Stimulated activated naive CD8-positive, alpha-beta T cell treated with anti-CD3 and anti-CD28 coated beads, Interleukin-15, Interleukin-2, amounts not matched to agents 100 ng/mL and 50 ng/mL, for 24 hours (primary cell): ENCODE results near the gene METRN.
"Not testable (repeated sequence)": the region's sequence is repeated elsewhere in the genome, so short reads cannot be mapped to it uniquely, and the experiment has no call there.

Source experiments
- H3K27ac Mint-ChIP-seq: one replicate; pipeline ENCODE4 v1.8.0; 2021; ENCODE audit warnings: mild to moderate bottlenecking, mixed read lengths
- H3K27me3 Mint-ChIP-seq: one replicate; pipeline ENCODE4 v1.8.0; 2021; ENCODE audit warnings: mixed read lengths
- H3K36me3 Mint-ChIP-seq: one replicate; pipeline ENCODE4 v1.8.0; 2021; ENCODE audit warnings: low read depth, mixed read lengths
- H3K4me1 Mint-ChIP-seq: one replicate; pipeline ENCODE4 v1.8.0; 2021; ENCODE audit warnings: low read depth, mixed read lengths
- H3K4me3 Mint-ChIP-seq: one replicate; pipeline ENCODE4 v1.8.0; 2021; ENCODE audit warnings: mild to moderate bottlenecking, mixed read lengths
- H3K9me3 Mint-ChIP-seq: one replicate; pipeline ENCODE4 v1.8.0; 2021; ENCODE audit warnings: mixed read lengths

Gene METRN

DNA sequence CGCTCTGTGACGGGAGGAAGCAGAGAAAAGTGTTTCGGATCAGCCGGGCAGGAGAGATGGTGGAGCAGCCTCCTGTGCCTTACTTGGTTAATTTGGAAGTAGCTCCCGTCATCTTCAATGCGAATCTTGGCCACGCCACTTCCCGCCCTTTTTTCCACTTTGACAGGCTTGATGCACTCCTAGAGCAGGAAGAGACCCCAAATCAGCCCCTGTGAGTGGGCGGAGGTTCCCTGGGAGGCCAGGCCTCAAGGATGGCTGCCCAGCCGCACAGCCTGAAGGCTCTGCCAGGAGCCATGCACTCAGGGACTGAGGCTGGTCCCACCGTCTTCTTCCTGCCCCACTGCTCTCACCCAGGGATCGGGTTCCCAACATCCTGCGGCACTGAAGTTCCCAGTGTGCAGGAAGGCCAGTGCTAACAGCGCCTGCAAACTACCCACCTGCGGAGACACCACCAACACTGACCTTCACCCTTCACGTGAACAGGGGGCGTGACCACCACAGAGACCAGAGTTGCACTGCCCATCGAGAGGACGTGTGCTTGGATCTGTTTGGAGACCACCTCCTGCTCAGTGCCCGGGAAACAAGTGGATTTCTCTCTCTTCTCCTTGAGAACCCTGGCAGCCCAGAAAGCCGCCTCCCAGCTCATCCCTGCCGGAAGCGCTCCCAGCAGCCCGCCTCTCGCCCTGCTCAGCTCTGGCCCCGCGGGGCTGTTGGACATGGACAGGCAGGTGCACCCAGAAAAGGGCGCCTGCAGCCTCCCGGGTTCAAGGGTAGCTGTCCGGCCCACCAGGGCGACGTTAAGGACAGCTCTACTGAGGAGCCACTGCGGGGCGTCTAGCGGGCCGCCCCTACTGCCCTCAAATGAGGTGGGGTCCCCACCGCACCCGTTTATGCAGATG, 24.9 kb downstream of the METRN start:
- H3K27ac Mint-ChIP-seq, result peak overlapping the region; percentile 74
- peak overlapping the region; percentile 81 for H3K4me3 Mint-ChIP-seq
- no peaks in the 10 kb centered on the region for H3K27me3 Mint-ChIP-seq
- no peaks in the 10 kb centered on the region for H3K9me3 Mint-ChIP-seq
- H3K36me3 Mint-ChIP-seq, result peaks cover 19% of the 10 kb centered on the region
- peaks cover 30% of the 10 kb centered on the region for H3K4me1 Mint-ChIP-seq

- H3K4me3 Mint-ChIP-seq, result peak overlapping the region; percentile 81
- peaks cover 15% of the 10 kb centered on the region for H3K36me3 Mint-ChIP-seq
- H3K4me1 Mint-ChIP-seq, result peaks cover 27% of the 10 kb centered on the region
- H3K27ac Mint-ChIP-seq, result peak overlapping the region; percentile 74
- H3K9me3 Mint-ChIP-seq, result no peaks in the 10 kb centered on the region
- H3K27me3 Mint-ChIP-seq, result no peaks in the 10 kb centered on the region
These were observed 25.5 kb downstream of the METRN start for GRCh38 chr16:740459-740763.

- peaks cover 10% of the 10 kb centered on the region for H3K36me3 Mint-ChIP-seq
- H3K4me1 Mint-ChIP-seq, result peaks cover 22% of the 10 kb centered on the region
- peak within 1 kb of the TSS; percentile 74 for H3K27ac Mint-ChIP-seq
- no peaks in the 10 kb centered on the region for H3K27me3 Mint-ChIP-seq
- no peaks in the 10 kb centered on the region for H3K9me3 Mint-ChIP-seq
- peak within 1 kb of the TSS; percentile 81 for H3K4me3 Mint-ChIP-seq
These were observed 26.0 kb downstream of the METRN start, which contains the start of gene CIAO3 for GRCh38 chr16:740764-741505. Gene CIAO3, minus strand, starts transcription at chr16:740997. Its CDS starts 12 bp downstream, at chr16:740985.

DNA sequence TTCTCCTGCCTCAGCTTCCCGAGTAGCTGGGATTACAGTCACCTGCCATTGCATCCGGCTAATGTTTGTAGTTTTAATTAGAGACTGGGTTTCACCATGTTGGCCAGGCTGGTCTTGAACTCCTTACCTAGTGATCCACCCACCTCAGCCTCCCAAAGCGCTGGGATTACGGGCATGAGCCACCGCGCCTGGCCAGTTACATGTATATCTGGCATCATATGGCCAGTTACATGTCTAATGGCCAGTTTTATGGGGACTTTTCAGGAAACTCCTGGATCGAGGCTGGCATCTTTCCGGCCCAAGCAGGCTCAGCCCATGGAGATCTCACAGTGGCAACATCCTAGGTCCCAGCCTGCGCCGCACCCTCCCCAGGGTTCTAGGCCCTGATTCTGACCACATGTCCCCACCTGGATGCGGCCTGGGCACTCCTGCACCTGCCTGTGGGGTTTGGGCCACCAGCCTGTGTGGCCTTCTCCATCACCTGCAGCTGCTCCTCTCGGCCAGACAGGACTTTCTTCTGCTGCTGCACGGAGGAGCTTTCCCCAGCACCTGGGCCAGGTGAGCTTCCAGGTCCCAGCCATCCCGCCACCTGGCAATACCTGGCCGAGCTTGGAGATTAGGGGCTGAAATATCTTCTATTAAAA, 27.2 kb downstream of the METRN start:
- H3K4me1 Mint-ChIP-seq, result peaks cover 16% of the 10 kb centered on the region
- no peaks in the 10 kb centered on the region for H3K27me3 Mint-ChIP-seq
- H3K4me3 Mint-ChIP-seq, result peak overlapping the region; percentile 80
- no peak overlapping the region for H3K27ac Mint-ChIP-seq
- peaks cover 7% of the 10 kb centered on the region for H3K36me3 Mint-ChIP-seq
- no peaks in the 10 kb centered on the region for H3K9me3 Mint-ChIP-seq

- not testable (repeated sequence) for H3K27me3 Mint-ChIP-seq, H3K4me3 Mint-ChIP-seq, H3K9me3 Mint-ChIP-seq, H3K27ac Mint-ChIP-seq, H3K36me3 Mint-ChIP-seq
- peaks cover 12% of the 10 kb centered on the region for H3K4me1 Mint-ChIP-seq
These were observed 28.0 kb downstream of the METRN start for GRCh38 chr16:742894-743293.

DNA sequence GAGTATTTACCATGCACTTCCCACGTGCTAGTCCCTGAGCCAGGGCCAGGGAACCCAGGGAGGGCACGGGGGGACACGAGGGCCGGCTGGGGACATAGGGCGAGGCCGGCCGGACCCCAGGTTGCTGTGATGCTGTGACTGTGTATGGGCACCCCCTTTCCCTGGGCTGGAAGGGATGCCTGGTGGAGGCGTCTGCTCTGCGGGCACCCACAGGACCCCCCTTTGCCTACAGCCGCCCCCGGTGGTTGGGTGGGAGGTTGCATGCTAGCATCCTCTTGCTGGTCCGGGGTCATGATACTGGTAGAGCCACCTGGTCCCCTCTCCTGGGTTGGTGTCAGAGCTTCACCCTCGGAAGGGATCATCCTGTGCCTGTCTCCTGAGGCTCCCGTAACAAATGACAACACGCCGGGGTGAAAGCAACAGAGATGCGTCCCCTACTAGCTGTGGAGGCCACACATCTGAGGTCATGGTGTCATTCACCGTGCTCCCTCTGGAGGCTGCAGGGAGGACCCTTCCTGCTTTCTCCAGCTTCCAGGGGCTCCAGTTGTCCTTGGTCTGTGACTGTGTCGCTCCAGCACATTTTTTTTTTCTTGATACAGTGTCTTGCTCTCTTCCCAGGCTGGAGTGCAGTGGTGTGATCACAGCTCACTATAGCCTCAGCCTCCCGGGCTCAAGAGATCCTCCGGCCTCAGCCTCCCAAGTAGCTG, 29.0 kb downstream of the METRN start:
- Mint-ChIP-seq H3K4me3 (no peak overlapping the region), H3K4me1 (peaks cover 10% of the 10 kb centered on the region), H3K36me3 (no peaks in the 10 kb centered on the region), H3K27me3 (no peaks in the 10 kb centered on the region), H3K27ac (no peak overlapping the region), H3K9me3 (no peaks in the 10 kb centered on the region)

DNA sequence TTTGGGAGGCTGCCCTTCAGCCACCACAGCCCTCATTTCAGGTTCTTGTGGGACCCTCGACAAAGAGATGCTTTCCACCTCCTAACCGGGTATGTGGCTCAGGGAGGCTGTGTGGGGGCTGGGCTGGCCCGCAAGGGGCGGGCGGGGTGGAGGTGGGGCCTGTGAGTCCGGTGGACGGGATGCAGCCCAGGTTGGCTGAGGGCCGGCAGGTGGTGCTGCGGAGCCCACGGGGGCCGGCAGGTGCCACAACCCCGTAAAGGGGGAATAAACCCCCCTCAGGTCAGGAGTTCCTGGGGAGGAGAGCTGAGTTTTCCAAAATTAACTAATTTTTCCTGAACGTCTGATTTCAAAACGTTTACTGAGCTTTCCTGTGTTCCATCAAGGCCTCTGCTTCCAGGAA, 30.8 kb downstream of the METRN start:
- H3K27me3 Mint-ChIP-seq, result no peaks in the 10 kb centered on the region
- no peaks in the 10 kb centered on the region for H3K9me3 Mint-ChIP-seq
- no peaks in the 10 kb centered on the region for H3K36me3 Mint-ChIP-seq
- H3K27ac Mint-ChIP-seq, result no peak overlapping the region
- no peaks in the 10 kb centered on the region for H3K4me1 Mint-ChIP-seq
- H3K4me3 Mint-ChIP-seq, result no peak overlapping the region

- no peaks in the 10 kb centered on the region for H3K4me1 Mint-ChIP-seq
- H3K36me3 Mint-ChIP-seq, result no peaks in the 10 kb centered on the region
- no peaks in the 10 kb centered on the region for H3K27me3 Mint-ChIP-seq
These were observed 31.7 kb downstream of the METRN start for GRCh38 chr16:746637-747036.

DNA sequence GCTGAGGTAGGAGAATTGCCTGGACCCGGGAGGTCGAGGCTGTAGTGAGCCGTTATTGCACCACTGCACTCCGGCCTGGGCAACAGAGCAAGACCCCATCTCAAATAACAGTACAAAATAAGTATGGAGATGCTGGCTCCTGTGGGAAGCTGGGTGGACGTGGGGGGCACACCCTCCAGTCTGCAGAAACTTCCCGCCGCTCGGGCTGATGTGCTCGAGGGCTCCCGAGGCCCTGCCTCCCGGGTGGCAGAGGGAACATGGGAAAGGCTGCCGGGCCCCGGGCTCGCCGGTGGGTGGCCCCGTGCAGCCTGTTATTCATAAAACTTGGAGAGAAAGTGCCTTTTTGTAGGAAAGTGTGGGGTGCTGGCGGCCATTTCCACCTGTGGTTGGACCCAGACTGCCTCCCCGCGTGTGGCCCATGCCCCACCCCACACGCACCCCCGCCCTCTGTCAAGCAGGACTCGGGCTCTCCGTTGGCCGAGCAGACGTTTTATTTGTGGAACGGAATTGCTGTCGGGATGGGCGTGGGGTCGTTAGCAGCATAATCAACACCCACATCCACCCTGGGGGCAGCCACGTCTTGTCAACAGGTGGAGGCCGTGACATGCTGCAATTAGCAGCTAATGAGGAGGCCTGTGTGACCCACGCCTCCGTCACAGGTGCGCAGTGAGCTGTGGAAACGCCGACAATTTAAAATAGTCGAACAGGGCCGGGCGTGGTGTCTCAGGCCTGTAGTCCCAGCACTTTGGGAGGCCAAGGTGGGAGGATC, 33.2 kb downstream of the METRN start:
- no peak overlapping the region for H3K4me3 Mint-ChIP-seq
- H3K27me3 Mint-ChIP-seq, result no peaks in the 10 kb centered on the region
- H3K36me3 Mint-ChIP-seq, result no peaks in the 10 kb centered on the region
- H3K27ac Mint-ChIP-seq, result no peak overlapping the region
- H3K9me3 Mint-ChIP-seq, result no peaks in the 10 kb centered on the region
- H3K4me1 Mint-ChIP-seq, result no peaks in the 10 kb centered on the region

More at GRCh38 chr16:746637-747036, 31.7 kb downstream of the METRN start:
- Mint-ChIP-seq H3K9me3 (no peaks in the 10 kb centered on the region), H3K4me3 (no peak overlapping the region), H3K27ac (no peak overlapping the region)

GRCh38 chr16:749010-749409, 34.1 kb downstream of the METRN start:
- Mint-ChIP-seq H3K27ac (no peak overlapping the region), H3K9me3 (no peaks in the 10 kb centered on the region), H3K36me3 (no peaks in the 10 kb centered on the region), H3K27me3 (no peaks in the 10 kb centered on the region), H3K4me1 (no peaks in the 10 kb centered on the region), H3K4me3 (no peak overlapping the region)

DNA sequence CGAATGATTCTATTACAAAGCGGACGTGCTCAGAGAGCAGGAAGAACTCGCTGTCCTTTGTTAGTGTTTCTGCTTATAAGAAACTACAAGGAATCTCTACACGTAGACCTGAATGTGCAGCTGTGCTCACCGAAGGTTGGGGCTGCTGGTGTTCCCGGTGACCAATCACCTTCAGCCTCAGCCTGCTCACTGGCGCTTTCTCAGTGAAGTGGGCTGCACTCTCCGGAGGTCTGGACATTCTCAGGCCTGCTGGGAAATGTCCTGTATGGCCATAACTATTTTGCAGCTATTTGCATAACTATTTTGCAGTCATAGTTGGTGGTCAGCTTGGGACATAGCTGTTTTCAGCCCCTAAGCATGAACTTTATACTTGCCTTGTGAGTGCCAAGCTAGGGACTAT, 35.6 kb downstream of the METRN start:
- Mint-ChIP-seq H3K9me3 (no peaks in the 10 kb centered on the region), H3K27ac (no peak overlapping the region), H3K27me3 (no peaks in the 10 kb centered on the region), H3K36me3 (no peaks in the 10 kb centered on the region), H3K4me3 (no peak overlapping the region), H3K4me1 (no peaks in the 10 kb centered on the region)

DNA sequence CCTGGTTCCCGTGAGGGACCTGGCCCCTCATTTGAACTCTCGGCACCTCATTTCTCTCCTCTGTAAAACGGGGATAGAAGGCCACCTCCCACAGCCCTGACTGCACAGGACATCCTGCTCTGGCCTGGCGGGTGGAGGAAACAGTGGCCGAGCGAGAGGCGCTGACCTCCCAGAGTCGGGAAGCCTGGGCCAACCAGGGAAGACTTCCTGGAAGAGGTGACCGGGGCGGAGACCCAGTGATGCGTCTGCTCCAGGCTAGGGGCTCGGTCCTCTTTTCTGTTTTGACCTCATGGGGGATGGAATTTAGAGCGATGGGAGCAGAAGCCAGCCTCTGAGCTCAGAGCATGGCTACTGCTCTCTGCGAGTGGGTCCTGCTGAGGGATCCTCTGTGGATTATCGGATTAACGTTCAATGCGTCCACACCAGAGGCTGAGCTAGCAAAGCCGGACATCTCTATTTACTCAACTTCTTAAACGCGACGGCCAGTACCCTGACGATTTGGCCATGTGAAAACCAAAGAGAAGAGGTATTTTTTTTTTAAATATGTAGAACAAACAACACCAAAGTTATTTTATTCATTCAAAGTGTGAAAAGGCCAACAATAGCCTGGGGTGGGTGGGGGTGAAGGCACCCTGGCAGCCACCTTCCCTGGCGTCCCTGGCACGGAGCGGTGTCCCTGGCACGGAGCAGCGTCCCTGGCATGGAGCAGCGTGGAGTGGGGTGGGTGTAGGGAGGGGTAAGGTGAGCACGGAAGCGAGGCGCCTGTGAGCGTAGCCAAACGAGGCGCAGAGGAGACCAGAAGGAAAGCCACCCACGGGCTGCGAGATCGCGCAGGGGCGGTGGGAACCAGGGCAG, 36.5 kb downstream of the METRN start:
- H3K36me3 Mint-ChIP-seq, result no peaks in the 10 kb centered on the region
- no peaks in the 10 kb centered on the region for H3K9me3 Mint-ChIP-seq
- H3K27me3 Mint-ChIP-seq, result no peaks in the 10 kb centered on the region
- no peak overlapping the region for H3K27ac Mint-ChIP-seq
- no peaks in the 10 kb centered on the region for H3K4me1 Mint-ChIP-seq
- no peak overlapping the region for H3K4me3 Mint-ChIP-seq

GRCh38 chr16:752007-752312, 37.0 kb downstream of the METRN start:
- no peaks in the 10 kb centered on the region for H3K4me1 Mint-ChIP-seq

More at GRCh38 chr16:752007-752312, 37.0 kb downstream of the METRN start:
- Mint-ChIP-seq H3K36me3 (no peaks in the 10 kb centered on the region), H3K9me3 (no peaks in the 10 kb centered on the region), H3K27ac (no peak overlapping the region), H3K27me3 (no peaks in the 10 kb centered on the region), H3K4me3 (no peak overlapping the region)
